GM18517 (cell line): ENCODE results near the gene GK.
"Not testable (repeated sequence)": the region's sequence is repeated elsewhere in the genome, so short reads cannot be mapped to it uniquely, and the experiment has no call there.

ENCODE experiments used
- ATAC-seq: cut with Tn5 transposase; IDR thresholded peaks from one replicate; pipeline ENCODE4 v1.9.1; 2021; ENCODE audit warnings: mild to moderate bottlenecking, moderate library complexity; ENCODE audit not compliant: unreplicated experiment

Gene GK

DNA sequence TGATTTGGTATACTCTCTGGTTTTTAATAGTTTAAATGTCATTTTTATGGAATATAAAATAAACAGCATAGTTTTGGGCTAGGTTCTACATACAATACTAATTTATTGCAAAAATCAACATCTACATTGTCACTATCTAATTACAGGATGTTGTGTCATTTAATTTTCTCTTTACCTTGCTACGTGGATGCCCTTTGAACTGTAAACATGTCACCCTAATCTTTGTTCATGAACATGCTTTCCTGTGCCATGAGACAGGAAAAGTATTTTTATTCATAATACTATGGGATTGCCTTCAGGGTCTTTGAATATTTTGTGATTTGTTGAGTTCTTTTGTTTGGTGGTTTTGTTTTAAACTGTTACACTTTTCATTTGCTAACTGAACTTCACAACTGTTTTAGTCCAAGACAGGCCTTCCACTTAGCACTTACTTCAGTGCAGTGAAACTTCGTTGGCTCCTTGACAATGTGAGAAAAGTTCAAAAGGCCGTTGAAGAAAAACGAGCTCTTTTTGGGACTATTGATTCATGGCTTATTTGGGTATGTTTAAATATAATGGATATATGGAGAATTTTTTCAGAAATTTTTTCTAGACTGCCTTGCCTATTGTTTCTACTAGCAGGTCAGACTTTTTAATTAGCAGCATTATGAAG, 40.9 kb downstream of the GK start:
- ATAC-seq: no peak

- no peak for ATAC-seq
Measured at GRCh38 chrX:30702736-30703135, 49.5 kb downstream of the GK start.

- no peak for ATAC-seq
Measured at GRCh38 chrX:30706216-30706775, 53.1 kb downstream of the GK start.

DNA sequence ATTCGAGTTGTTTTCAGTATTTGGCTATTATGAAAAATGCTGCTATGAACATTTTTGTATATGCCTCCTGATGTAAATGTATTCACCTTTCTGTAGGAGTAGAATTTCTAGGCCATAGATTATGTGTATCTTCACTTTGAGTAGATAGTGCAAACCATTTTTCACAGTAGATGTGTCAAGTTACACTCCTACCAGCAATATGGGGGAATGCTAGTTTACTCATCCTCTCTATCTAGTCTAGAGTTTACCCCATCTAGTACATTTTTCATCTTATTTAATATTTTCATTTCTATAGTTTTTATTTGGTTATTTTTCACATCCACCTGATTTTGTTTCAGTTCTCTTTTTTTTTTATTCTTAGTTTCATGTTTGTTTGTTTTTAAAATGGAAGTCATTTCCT, 59.0 kb downstream of the GK start:
- no peak for ATAC-seq

- peak; percentile 99 for ATAC-seq
Measured at GRCh38 chrX:30713061-30713525, 59.9 kb downstream of the GK start.

GRCh38 chrX:30714138-30714537, 60.9 kb downstream of the GK start:
- no peak for ATAC-seq

GRCh38 chrX:30715976-30716375, 62.8 kb downstream of the GK start:
- ATAC-seq: no peak

GRCh38 chrX:30733852-30734660, 80.8 kb downstream of the GK start:
- ATAC-seq: no peak

DNA sequence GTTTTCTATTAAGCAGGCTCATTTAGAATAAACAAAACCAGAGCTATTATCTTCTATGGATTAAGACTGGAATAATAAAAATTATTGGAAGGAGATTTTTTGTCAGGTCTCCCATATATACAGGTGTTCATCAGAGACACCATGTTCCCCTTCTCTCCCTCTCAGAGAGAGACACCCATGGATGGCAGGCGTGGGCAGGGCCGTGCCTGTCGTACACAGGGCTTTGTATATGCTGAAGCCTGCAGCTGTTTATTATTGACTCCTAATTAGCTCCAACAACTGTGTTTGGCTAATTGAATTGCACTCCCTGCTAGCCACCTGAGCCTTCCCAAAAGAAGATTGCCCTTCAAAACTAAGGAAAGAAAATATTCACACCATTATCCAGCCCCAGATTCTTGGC, 81.6 kb downstream of the GK start:
- no peak for ATAC-seq

GRCh38 chrX:30735839-30736238, 82.6 kb downstream of the GK start:
- peak; percentile 90 for ATAC-seq

GRCh38 chrX:30741545-30741944, 88.3 kb downstream of the GK start:
- no peak for ATAC-seq

DNA sequence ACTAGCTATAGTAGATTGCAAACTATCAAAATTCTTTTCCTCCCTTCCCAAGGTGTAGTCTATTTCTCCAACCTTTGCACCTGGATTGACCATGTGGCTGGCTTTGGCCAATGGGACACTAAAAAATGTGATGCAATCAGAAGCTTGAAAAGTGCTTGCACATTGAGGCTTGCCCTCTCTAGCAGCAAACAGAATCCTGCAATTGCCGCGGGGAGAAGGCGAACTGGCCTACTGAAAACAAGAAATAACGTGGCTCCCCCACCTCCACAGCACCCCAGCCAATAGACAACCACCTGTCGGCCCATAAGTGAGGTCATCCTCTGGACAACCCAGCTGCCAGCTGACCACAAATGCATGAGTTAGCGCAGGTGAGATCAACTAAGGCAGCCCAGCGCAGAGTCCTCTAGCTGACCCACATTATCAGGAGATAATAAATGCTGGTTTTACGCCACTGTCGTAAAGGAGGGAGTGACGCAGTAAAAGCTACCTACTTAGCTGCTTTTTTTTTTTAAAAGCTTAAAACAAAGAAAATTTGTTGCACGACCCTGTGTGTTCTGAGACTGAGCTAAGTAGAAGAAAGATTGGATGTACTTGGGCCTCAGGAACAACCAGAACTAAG, 95.2 kb downstream of the GK start:
- no peak for ATAC-seq

DNA sequence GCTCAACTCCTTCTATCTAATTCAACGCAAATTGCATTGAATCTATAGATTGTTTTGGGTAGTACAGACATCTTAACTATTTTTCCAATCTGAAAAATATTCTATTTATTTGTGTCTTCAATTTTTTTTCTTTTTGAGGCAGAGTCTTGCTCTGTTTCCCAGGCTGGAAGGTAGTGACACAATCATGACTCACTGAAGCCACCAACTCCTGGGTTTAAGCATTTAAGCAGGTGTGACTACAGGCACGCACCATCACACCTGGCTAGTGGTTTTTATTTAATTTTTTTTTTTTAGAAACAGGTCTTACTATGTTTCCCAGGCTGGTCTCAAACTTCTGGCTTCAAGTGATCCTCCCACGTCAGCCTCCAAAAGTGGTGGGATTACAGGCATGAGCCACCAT, 98.3 kb downstream of the GK start:
- ATAC-seq: no peak

DNA sequence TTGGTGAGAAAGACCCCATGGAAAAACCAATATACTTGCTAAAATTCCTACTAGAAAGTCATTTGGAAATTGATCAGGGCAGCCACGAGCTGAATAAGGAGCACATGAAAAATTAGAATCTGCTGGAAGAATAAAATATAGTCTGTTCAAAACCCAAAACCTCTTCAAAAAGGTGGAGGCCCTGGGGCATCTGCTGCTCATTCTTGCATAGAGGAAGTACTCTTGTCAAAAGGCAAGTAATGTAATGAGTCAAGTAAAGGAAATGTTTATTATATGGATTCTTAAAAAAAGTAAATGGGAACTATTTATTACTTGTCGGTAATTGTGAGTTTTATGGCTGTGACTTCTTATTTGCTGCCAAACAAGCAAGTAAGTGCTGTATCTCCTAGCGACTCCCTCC, 109.5 kb downstream of the GK start:
- ATAC-seq: no peak

- not testable (repeated sequence) for ATAC-seq
Measured at GRCh38 chrX:30773764-30774163, 120.5 kb downstream of the GK start.

DNA sequence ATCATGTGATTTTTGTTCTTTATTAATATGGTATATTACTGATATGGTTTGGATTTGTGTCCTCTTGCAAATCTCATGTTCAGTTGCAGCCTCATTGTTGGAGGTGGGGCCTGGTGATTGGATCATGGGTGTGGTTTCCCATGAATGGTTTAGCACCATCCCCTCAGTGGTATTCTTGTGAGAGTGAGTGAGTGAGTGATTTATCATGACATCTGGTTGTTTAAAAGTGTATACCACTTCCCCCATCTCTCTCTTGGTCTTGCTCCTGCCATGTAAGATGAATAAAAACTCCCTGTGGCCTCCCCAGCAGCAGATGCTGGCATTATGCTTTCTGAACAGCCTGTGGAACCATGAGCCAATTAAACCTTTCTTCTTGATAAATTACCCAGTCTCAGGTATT, 124.4 kb downstream of the GK start:
- no peak for ATAC-seq

DNA sequence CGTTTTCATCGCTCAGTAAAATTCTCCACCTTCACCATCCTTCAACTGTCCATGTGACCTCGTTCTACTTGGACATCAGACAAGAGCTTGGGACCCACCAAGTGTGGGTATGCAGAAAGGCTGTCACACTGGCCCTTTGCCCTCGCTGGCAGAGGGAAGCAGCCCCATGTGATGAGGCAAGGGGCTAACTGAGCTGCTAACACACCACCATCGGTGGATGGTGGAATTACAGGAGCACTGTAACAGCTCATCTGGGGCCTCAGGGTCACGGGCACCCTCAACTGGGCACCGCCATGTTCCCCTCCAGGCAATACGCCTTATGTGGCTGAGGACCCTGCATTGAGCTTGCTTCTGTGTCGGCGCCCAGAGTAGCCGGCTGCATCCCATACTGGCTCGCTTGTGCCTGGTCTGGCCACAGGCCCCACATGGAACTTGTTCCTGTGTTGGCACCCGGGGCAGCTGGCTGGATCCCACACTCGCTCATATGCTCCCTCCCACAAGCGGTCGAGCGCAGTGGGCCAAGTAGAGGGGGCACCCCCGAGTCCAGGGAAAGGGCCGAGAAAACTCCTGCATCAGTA, 126.3 kb downstream of the GK start:
- no peak for ATAC-seq
